GM18870 (cell line): Measurements from ENCODE around the gene EPGN.
A peak's percentile ranks its signal among the peaks of the same experiment; 100 is the strongest.
"Not testable (repeated sequence)": the region's sequence is repeated elsewhere in the genome, so short reads cannot be mapped to it uniquely, and the experiment has no call there.

ENCODE experiments used
- ATAC-seq: cut with Tn5 transposase; IDR thresholded peaks from one replicate; pipeline ENCODE4 v1.9.1; 2021; ENCODE audit warnings: moderate library complexity; ENCODE audit not compliant: unreplicated experiment

EPGN gene

DNA sequence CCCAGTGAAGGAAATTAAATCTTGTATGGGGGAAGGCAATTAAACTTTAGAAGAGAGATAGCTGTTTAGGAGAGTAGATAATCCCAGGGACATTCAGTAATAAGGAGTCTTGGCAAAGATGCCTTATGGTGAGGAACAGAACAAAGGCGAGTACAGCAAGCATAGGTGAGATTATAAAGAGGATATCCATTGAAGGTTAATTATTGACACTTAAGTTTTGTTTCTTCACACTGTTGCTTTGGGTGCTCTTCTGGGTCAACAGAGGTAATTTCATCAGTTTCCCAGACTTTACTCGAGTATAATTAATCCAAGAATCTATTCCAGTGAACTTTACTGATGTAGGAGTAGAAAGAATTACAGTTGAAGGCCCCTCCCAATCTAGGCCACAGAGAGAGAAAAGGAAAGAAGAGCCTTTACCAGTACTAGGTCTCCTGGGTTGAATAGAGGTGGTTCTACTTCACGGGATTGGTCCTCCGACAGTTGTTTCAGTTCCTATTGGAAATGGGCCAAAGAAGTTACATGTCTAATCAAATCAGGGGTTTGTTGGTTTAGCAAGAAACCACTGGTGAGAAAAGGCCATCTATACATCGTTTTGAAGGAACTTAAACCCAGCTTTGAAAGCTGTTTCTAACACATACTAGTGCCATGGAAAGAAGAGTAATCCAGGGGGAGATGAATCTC, 27.2 kb downstream of the EPGN start:
- ATAC-seq: peak; percentile 76

DNA sequence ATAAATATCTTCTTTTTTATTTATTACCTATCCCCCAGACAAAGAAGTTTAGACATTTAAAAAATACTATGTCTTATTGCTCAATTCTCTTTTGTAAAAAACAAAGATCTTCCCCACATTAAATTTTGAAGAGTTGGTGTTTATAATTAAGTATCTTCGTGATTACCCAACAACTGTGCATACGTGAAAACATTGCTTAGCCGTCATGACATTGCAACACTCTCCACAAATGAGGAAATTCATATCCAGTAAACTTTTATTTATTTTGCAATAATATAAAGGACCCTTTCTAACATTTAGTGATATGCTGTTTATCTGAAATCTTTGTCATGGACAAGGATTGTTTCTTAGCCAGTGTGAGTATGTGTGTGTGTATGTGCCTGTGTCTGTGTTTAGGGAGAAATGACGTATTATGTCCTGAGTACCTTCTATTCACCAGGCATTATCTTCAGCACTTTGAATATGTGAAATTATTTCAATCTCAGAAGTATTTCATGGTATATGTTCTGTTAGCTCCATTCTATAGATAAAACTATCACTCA, 30.6 kb downstream of the EPGN start:
- no peak for ATAC-seq

DNA sequence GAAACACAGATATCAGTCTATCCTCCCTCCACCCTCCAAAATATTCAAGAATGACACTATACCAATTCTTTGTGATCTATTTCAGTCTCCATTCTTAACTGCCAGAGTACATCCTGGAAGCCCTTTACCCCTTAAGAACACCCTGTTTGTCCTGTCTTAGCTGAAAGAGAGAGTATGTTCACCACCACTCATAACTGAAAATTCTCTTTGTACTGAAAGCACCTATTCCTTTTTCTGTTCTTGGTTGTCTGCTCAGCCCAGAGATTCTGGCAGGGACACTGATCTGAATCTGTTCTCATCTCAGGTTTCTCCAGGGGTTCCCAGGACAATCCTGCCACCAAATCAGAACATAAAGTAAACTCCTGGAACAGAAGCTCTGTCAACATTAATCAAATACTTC, 31.2 kb downstream of the EPGN start:
- ATAC-seq: no peak

DNA sequence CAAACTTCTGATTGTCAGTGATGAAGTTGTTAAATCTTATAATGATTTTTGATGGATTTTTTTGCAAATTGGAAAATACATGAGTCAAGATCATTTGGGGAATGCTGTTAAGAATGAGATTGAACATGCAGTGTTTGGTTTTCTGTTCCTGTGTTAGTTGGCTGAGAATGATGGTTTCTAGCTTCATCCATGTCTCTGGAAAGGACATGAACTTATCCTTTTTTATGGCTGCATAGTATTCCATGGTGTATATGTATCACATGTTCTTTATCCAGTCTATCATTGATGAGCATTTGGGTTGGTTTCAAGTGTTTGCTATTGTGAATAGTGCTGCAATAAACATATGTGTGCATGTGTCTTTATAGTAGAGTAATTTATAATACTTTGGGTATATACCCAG, 32.2 kb downstream of the EPGN start:
- ATAC-seq: not testable (repeated sequence)

DNA sequence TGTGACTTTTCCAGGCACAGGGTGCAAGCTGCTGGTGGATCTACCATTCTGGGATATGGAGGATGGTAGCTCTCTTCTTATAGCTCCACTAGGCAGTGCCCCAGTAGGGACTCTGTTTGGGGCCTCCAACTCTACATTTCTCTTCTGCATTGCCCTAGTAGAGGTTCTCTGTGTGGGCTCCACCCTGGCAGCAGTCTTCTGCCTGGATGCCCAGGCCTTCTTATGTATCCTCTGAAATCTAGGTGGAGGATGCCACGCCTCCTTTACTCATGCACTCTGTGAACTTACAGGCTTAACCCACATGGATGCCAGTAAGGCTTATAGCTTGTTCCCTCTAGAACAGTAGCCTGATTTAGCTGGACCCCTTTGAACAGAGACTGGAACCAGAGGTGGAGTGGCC, 35.8 kb downstream of the EPGN start:
- ATAC-seq: no peak

DNA sequence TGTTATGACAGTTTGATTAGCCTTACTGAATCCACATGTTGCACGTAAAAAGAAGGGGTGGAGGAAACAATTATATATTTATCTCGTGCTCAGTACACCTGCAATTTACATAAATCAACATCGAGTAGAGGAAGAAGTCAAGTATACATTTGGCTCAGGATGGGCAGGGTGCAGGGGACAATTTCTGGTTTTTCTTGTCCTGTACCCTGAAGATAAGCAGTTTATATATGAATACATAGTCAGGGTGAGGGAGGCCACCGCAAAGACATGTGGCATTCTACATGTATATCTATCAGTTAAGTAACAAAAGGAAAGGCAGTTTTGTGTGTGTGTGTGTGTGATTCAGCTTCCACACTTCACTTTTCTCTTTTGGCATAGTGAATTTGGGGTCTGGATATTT, 45.6 kb downstream of the EPGN start:
- no peak for ATAC-seq

DNA sequence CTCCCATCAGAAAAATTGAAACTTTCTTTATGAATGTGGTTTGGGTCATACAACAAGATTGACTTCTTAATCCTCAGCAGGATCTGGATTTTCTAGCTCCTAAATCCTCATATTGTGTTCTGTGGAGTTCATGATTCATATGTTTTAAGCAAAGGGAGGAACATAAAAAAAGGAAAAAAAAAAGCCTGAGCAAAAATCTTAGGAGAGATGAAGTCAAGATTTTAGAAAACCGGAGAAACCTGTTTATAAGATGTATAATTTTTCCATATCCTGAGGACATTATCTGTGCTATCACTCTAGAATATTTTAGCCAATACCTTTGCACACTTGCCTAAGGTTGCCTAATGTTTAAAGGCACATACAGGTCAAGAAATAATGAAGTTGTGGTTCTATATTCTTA, 49.7 kb downstream of the EPGN start:
- ATAC-seq: no peak

DNA sequence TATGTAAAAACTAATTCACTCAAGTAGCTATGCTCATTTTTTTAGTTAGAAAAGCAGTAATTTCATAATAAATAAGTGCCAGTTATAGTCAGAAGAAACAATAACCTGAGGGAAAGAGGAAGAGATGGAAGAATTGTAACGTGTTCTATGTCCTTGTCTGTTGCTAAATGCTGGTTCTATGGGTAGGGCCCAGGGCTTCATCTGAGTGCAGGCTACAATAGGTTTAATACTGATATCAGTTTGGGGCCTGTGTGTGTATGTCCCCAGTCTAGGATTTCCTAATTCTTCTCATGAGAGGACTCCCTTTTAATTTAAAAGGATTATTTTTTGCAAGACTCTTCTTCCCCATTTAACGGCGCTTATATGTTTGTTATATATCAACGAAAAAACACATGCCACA, 53.4 kb downstream of the EPGN start:
- ATAC-seq: no peak

DNA sequence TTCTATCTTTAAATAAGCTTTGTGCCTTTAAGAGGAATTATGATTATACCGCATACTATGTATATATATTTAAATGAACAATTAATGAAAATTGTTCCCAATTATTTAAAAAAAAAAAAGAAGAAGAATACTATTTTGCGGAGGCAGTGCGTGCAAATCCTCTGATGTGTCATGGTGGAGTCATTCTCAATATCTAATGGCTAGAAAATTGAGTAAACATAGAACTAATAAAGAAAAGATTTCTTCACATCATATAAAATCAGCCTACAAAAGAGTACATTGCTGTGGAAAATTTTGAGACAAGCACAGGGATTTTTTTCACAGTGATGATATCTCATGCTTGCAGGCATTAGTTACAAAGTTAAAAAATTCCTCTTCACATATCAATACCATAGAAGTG, 54.1 kb downstream of the EPGN start:
- ATAC-seq: no peak

DNA sequence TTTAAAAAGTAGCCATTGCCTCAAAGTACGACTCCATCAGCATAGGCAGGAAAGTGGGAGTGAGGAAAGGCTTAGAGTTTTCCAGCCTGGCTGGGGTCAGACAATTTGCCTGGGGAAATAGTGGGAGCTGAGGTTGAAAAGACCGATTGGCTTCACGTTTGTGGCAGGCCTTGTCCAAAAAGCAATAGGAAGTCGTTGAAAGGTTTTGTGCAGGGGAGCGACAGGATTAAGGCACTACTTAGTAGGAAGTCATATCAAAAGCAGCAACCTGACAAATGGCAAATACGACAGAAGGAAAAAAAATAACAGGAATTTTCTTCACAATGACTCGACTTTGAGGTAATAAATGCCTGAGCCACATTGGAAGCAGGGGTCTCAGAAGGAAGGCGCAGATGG, 56.0 kb downstream of the EPGN start:
- no peak for ATAC-seq

DNA sequence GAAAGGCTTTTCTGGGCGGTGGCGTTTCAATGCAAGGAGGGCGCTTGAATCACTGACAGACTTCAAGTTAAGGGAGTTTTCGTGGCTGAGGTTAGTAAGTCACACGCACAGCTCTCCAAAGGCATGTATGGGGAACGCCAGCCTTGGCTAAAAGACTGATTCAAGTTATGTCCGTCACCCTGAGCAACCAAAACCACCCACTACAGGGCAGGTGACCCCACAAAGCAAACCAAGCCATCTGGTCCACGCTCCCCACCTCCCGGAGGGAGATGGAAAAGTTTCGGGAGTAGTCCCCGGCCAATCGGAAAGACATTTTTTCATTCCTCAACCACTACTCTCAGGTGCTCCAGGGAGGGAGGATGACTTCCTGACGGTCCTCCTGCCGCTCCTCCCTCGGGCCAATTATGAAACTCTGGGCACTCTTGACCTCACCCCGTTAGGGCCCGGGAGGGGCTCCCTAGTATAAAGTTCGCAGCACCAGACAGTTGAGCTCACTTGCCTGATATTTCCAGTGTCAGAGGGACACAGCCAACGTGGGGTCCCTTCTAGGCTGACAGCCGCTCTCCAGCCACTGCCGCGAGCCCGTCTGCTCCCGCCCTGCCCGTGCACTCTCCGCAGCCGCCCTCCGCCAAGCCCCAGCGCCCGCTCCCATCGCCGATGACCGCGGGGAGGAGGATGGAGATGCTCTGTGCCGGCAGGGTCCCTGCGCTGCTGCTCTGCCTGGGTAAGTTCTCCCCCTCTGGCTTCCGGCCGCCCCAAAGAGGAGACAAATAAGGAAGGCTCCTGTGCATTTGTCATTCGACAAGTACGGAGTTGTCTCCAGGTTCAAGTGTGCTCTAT, 56.6 kb downstream of the EPGN start, which contains the start of gene EREG:
EREG (plus strand) TSS at position 494 of the 840 bp plus-strand sequence; CDS start at position 658, 164 bp downstream.
- peak; percentile 43 for ATAC-seq

DNA sequence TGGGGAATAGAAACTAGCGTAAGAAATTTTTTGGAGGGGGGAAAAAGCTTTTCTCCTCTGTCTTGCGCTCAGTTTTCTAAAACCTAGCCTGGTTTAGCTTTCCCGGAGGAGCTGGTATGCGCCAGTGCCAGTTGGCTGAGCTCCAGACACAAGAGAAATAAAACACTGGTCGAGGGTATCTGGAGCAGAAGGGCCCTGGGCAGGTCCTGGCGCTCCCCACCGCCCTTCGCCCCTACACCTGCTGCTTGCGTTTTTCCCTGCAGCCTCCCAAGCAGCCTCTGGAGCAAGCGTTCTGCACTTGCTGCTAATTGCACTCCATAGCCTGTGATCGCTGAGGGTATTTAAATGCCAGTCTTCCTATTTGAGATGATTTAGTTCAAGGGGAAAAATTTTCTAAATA, 57.5 kb downstream of the EPGN start:
- no peak for ATAC-seq
